Suppressor macrophage treated with lipopolysaccharide for 4 hours (primary cell): ENCODE data around the gene SAT2.
"Not testable (repeated sequence)": the region's sequence is repeated elsewhere in the genome, so short reads cannot be mapped to it uniquely, and the experiment has no call there.

Experiments used
- DNase-seq: peaks from one replicate; pipeline ENCODE4 v3.0.0-alpha.2; 2020

The SAT2 gene

DNA sequence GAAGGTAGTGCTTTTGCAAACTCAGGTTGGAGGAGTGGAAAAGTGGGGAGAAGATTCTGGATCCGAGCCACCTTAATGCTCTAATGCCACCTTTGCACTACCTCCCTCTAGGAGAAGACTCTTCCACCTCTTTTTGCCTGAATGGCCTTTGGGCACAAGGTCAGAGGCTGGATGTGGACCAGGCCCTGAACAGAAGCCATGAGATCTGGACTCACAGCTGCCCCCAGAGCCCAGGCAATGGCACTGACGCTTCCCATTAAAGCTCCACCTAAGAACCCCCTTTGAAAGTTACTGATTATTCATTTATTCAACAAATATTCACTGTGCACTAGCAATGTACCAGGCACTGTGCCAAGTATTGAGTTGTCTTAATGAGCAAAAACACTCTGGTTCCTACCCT is 5.5 kb upstream of the SAT2 start:
- no peak for DNase-seq

- DNase-seq, result peak; percentile 72
Observed at GRCh38 chr17:7632492-7632894, 4.9 kb upstream of the SAT2 start.

- no peak for DNase-seq
Observed at GRCh38 chr17:7631398-7632380, 4.1 kb upstream of the SAT2 start.

DNA sequence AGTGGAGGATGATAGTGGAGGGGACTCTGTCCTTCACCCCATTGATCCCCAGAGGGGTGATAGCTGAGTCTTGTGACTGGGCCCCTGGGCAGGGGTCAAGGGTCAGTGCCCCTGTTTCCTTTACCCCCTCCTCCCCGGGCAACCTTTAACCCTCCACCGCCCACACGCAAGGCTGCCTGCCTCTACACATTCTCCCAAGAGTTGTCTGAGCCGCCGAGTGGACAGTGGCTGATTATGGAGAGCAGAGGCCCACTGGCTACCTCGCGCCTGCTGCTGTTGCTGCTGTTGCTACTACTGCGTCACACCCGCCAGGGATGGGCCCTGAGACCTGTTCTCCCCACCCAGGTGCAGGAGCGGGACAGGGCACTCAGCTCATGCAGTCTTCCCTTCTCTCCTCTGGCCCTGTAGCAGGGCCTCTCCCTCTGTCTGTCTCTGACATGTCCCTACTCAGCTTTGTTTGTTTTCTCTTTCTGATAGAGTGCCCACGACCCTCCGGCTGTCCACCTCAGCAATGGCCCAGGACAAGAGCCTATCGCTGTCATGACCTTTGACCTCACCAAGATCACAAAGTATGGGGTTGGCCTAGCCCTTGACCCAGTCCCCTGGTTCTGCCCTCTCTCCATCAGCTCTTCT is 2.4 kb upstream of the SAT2 start, which contains the start of gene SHBG:
SHBG (plus strand) TSS at position 197 of the 633 bp plus-strand sequence; CDS start at position 235, 38 bp downstream.
- no peak for DNase-seq

DNA sequence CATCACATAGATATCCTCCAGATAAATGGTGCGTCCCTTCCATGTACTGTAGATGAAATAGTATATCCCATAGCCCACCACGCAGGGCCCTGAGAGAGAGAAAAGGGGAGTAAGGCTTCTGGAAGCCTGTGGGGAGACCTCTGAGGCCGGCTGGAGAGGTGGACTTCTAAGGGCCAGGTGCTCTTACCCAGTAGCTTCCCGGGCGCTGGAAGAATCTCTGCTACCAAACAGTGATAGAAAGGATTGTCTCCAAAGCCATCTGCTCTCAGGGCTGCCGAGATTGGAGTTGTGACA is 718 bp downstream of the SAT2 start:
- no peak for DNase-seq

GRCh38 chr17:7626307-7626706 is 1.3 kb downstream of the SAT2 start:
- DNase-seq, result peak; percentile 82

GRCh38 chr17:7625749-7626148 is 1.9 kb downstream of the SAT2 start:
- DNase-seq, result not testable (repeated sequence)

DNA sequence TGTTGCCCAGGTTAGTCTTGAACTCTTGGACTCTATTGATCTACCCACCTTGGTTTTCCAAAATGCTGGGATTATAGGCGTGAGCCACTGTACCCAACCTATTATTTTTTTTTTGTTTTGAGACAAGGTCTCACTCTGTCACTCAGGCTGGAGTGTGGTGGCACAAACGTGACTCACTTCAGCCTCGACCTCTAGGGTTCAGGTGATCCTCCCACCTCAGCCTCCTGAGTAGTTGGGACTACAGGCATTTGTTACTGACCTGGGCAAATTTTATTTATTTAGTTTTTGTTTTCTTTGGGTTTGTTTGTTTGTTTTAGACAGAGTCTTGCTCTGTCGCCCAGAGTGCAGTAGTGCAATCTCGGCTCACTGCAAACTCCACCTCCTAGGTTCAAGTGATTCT is 4.0 kb downstream of the SAT2 start:
- DNase-seq, result no peak

GRCh38 chr17:7620835-7621234 is 6.8 kb downstream of the SAT2 start:
- DNase-seq, result no peak

- DNase-seq, result no peak
Observed at GRCh38 chr17:7618608-7619007, 9.0 kb downstream of the SAT2 start.

DNA sequence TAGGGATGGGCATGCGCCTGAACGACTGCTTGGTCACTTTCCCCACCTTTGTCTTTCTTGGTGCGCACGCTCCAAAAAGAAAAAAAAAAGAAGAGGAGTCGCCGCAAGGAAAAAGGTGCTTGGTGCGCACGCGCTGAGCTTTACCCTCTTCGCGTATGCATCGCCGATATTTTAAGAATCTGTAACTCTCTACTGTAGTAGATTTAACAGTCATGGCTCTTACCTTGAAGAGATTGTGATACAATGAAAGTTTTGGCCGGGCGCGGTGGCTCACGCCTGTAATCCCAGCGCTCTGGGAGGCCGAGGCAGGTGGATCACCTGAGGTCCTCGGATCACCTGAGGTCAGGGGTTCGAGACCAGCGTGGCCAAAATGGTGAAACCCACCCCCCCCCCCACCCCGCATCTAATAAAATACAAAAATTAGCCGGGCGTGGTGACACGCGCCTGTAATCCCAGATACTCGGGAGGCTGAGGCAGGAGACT is 12.3 kb downstream of the SAT2 start:
- DNase-seq, result no peak

GRCh38 chr17:7614425-7615264 is 13.0 kb downstream of the SAT2 start, which contains the start of gene FXR2:
Gene FXR2 (minus strand): TSS chr17:7614897. CDS start chr17:7614532, 365 bp downstream.
- DNase-seq, result peak; percentile 100

DNA sequence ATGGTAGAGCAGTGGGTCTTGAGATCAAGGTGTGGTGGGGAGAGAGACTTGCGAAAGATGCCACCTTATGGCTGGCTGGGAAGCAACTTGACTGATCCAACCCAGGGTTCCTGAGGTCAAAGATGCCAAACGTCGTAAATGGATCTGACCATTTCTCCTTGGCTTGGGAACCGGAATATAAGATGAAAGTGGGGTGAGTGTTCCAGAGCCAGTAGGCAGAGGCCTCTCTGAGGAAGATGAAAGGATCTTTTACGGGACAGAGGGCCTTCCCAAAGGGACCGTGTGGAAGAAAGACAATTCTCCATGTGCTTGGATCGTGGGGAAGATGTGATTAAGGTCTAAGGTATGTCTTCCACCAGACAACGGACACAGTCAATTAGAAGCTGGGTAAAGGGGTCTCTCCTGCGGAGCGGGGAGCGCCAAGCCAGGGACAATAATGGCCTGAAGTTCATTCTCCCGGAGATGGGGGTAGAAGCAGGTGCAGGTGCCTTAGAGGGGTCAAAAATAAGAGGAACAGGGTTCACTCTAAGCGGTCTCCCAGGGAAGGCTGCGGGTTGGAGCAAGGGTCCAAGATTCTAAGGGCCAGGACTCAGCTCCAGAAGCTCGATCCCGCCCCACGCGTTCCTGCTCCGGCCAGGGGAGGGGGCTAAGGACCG is 13.7 kb downstream of the SAT2 start:
- DNase-seq, result no peak

DNA sequence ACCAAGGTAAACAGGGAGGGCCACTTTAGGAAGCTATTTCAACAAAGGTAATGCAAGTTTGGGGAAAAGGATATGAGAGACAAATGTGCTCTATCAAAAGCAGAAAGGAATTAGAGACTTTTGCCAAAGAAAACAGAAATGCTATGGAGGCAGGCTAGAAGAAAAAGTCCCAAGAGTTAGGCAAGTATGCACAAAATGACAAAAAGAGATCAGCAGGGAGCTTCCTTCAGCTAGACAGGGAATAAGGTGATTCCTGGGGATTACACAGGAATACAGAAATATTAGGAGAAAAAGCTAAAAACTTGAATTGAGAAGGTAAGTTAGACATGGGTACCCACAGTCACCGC is 15.4 kb downstream of the SAT2 start:
- DNase-seq, result no peak

GRCh38 chr17:7611635-7612293 is 15.9 kb downstream of the SAT2 start:
- no peak for DNase-seq

- DNase-seq, result no peak
Observed at GRCh38 chr17:7610641-7611040, 17.0 kb downstream of the SAT2 start.

GRCh38 chr17:7606280-7606679 is 21.3 kb downstream of the SAT2 start:
- DNase-seq, result no peak

DNA sequence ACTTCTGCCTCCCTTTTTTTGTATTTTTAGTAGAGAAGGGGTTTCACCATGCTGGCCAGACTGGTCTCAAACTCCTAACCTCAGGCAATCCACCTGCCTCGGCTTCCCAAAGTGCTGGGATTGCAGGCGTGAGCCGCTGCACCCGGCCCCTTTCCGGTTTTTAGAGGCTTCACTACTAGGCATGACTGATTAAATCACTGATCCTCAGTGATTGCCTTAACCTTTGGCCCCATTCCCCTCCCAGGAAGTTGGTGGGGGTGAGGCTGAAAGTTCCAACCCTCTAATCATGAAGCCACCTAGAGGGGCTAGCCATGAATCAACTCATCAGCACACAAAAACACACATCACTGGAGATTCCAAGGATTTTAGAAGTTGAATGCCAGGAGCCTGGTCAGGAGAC is 30.1 kb downstream of the SAT2 start:
- DNase-seq, result not testable (repeated sequence)

GRCh38 chr17:7593296-7593695 is 34.3 kb downstream of the SAT2 start:
- DNase-seq, result no peak

GRCh38 chr17:7592422-7593021 is 35.1 kb downstream of the SAT2 start:
- DNase-seq, result no peak

- DNase-seq, result no peak
Observed at GRCh38 chr17:7591596-7591995, 36.0 kb downstream of the SAT2 start.

GRCh38 chr17:7590743-7591142 is 36.9 kb downstream of the SAT2 start:
- no peak for DNase-seq
